ENCODE results near the gene FKBP2.

Gene FKBP2

DNA sequence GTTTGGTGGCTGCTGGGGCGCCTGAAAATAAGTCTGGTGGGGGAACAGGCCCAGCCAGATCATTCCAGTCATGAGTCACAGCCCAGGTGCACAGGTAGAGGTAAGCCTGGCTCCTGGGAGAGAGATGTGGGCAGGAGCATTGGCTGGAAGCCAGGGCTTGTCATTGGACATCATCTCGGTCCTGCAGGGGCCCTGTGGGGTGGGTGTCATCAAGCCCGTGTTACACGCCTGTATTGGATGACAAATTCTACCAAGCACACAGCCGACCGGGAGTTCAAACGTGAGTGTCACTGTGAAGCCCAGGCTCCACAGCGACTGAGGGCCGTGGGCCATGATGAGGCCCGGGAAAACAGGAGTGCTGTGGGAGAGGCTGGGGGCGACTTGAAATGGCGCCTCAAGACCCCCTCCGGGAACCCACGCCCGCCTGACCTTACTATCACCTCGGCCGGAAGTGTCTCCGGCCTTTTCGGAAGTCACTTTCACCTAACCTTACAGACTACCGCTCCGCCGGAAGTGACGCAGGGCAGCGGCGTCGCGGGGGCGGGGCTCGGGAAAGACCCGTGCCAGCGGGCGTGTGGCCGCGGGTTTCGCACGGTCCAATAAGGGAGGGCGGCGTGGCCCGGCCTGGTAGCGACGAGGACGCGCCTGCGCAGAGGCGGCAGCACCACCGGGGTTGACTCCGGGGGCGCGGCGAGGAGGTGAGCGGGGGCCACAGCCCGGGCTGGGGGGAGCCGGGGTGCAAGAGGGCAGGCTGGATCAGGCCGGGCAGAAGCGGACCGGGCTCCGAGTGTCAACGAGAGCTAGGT, at the start of gene FKBP2:
TSS of gene FKBP2 (plus strand) at position 661 of the 806 bp plus-strand sequence. CDS start 1,293 bp downstream, outside the sequence.
- DNase-seq (ENCODE audit: low spot score), result peak; percentile 98

DNA sequence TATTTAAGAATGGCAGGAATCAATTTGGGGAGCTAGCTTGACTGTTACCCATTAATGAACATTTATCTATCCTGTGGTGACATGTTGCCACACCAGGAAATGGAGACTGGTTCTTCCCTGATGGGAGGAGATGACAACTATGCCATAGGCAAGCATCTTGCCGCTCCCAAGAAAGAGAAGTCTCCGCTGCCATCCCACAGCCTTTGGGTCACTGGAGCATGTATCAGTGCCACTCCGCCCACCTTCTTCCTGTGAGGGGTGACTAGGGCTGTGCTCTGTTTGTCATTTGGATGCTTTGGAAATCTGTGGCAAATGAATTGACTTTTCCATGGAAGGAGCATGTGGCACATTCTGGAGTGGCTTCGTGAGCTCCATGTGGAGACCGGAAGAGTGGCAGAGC, 48.5 kb upstream of the FKBP2 start:
- no peak for DNase-seq (ENCODE audit: low spot score)

DNA sequence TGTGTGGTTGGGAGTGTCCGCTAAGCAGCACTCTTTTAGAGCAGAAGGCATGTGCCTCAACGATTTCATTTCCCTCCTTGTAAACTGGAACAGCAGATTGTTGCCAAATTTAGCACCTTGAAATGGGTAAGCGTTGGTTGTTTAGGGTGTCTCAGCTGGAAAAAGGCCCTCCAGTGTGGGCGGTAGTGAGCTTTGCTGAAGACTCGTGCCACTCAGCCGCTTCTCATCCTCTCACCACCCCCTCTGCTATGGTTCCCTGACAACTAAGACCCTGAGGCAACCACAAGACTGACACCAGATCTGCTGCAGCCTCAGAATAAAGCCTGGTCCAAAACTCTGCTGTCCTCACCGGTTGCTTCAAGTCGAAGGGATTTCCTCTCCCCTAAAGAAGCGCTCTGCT, 44.3 kb upstream of the FKBP2 start:
- no peak for DNase-seq (ENCODE audit: low spot score)

DNA sequence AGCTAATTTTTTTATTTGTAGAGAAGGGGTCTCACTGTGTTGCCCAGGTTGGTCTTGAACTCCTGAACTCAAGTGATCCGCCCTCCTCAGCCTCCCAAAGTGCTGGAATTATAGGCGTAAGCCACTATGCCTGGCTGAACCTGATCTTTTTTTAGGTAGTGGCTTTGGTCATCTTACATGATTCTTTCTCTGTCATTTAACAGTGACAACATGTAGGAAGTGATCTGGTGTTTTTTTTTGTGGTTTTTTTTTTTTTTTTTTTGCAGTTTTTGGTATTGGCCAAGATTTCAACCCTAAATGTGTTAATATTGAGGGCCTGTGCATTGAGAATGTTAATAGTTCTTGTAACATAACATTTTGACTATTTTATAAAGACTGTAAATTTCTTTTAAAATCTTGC, 42.4 kb upstream of the FKBP2 start:
- no peak for DNase-seq (ENCODE audit: low spot score)

DNA sequence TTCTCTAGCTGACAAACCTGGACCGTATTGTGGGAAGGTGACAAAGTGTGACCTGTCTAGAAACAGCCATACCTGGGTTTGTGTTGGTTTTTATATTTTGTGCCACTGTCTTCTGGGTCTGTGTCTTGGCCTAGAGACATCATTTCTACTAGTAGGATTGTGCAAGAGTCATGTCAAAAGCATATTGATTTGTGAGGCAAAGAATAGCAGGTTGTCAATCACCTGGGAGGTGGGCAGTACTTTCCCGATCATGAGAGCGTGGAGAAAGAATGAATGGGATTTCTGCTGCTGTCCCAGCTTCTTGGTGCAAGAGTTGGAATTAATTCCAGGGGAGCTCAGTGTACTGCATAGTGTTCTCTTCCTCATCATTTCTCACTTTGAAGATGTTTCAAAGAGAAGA, 39.4 kb upstream of the FKBP2 start:
- no peak for DNase-seq (ENCODE audit: low spot score)

DNA sequence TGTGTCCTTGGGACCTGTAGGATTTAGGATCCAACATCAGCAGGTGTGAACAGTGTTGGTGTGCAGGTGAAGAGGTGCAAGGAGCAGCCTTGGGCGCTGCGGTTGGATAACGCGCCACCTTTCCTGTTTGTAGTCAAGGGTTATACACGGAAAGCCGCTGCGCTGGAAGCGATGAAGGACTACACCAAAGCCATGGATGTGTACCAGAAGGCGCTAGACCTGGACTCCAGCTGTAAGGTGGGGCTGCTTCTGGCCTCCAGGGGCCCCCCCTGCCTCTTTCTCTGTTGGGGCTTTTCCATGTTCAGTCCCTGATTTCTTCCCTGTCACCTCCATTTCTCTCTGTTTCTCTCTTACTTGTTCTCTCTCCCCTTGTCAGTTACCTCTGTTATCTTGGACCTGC, 37.9 kb upstream of the FKBP2 start:
- DNase-seq (ENCODE audit: low spot score), result no peak

DNA sequence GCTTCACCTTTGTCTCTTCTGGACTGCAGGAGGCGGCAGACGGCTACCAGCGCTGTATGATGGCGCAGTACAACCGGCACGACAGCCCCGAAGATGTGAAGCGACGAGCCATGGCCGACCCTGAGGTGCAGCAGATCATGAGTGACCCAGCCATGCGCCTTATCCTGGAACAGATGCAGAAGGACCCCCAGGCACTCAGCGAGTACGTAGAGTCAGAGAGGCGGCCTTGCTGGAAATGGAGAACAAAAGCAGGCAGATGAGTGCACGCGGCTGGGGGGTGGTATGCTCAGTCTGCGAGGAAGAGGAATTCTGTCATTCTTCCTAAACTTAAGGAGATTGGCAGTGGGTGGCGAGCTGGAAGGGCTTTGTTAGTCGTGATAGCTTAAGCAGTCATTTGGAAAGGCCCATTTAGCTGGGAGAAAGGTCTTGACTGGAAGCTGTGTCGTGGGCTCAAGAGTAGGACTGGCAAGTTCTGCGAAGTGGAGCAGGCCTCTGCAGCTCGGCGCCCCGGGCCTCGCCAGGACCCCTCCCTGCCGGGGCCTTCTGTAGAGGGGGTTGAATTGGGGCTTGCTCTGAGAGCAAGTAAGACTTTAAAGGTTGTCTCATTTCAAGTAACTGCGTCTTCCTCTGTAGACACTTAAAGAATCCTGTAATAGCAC, 37.3 kb upstream of the FKBP2 start:
- DNase-seq (ENCODE audit: low spot score), result no peak

DNA sequence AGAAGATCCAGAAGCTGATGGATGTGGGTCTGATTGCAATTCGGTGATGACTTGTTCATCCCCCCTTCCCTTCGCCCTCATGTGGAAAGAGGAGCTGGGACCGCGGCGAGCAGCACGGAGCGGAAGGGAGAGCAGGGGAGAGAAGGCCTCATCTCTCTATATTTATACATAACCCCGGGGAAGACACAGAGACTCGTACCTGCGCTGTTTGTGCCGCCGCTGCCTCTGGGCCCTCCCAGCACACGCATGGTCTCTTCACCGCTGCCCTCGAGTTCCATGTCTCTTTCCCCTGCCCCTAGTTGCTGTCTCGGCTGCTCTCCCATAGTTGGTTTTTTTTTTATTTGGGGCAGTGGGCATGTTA, 36.8 kb upstream of the FKBP2 start:
- DNase-seq (ENCODE audit: low spot score), result no peak

DNA sequence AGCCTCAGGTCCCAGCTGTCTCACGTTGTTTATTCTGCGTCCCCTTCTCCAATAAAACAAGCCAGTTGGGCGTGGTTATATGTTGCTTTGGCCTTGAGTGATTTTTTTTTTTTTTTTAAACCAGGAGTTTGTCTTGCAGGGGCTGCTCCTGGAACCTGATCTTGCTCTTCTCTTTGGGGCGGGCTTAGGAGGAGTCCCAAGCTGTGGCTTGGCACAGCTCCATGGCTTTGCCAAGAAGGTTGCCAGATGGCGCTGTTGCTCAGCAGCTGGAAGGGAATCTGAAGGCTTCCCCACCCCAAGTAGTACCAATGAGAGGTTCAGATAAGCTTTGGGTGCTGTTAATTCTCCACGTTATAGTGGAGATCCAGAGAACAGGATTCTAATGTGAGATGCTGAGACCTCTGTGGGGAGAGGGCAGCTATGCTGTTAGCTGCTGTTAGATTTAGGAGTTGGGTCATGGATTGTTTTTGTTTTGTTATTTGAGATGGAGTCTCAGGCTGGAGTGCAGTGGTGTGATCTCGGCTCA, 36.4 kb upstream of the FKBP2 start:
- peak; percentile 88 for DNase-seq (ENCODE audit: low spot score)

DNA sequence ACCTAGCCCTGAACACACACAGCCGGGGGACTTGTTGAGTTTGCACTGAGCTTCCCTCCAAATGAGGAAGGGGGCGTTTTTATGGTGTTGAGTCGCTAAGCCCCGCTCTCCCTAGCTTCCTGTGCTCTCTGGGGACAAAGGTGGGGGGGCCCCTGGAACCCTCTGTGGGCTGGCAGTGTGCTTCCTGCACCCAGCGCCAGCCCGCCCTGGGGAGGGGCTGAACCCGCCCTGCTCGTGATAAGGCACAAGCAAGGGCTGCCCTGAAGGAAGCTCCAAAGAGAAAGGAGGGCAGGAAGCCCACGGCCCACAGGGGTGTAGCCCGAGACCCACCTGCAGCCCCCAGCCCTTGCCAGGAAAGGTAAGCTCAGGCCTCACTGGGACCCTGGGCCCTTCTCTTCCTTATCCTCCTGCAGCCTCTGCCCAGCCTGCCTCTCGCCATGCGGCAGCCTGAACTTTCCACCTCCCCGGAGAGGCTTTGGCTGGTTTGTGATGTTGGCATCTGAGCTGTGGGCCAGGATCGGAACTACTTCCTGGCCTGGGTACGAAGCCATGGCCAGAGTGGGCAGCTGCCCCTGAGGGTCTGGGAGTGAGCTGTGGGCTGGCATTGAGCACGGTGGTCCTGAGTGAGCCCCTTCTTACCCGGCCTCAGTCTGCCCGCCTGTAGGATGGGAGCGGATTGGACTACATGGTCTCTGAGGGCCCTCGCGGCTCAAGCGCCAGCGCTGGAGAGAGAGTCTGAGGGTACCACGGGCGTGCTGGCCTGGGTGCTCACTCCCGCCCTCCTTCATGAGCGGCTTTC, 34.2 kb upstream of the FKBP2 start, which contains the start of gene FERMT3:
TSS of gene FERMT3 (plus strand) at position 265 of the 799 bp plus-strand sequence. CDS start 644 bp downstream, outside the sequence.
- DNase-seq (ENCODE audit: low spot score), result peak; percentile 71

DNA sequence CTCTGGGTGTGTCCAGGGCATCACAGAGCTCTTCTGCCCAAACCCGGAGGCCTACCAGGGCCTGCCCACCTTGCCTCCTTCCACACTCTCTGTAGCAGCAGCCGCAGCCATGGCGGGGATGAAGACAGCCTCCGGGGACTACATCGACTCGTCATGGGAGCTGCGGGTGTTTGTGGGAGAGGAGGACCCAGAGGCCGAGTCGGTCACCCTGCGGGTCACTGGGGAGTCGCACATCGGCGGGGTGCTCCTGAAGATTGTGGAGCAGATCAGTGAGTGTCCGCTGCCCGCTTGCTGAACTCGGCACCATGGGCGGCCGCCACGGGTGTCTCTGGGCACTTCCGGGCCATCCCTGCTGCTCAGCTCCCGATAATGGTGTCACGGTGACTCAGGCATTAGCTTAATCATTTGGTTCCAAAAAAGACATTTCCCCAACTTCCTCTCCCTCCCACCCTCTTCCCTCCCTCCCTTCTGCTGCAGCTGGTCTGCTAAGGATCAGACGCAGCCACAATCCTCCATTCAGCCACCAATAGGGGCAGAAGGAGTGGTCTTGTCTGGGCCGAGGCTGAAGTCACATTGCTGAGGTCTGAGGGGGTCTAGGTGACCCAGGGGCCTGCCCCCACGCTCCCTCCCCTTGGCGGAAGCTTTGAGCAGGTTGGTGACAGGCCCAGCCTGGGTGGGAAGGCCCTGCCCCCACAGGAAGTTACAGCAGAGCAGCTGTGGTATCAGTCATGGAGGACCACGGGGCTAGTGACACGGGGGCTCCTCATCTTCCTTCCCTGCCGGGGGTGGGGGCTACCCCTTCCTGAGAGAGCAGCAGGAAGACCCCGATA, 33.4 kb upstream of the FKBP2 start:
- DNase-seq (ENCODE audit: low spot score), result peak; percentile 77

DNA sequence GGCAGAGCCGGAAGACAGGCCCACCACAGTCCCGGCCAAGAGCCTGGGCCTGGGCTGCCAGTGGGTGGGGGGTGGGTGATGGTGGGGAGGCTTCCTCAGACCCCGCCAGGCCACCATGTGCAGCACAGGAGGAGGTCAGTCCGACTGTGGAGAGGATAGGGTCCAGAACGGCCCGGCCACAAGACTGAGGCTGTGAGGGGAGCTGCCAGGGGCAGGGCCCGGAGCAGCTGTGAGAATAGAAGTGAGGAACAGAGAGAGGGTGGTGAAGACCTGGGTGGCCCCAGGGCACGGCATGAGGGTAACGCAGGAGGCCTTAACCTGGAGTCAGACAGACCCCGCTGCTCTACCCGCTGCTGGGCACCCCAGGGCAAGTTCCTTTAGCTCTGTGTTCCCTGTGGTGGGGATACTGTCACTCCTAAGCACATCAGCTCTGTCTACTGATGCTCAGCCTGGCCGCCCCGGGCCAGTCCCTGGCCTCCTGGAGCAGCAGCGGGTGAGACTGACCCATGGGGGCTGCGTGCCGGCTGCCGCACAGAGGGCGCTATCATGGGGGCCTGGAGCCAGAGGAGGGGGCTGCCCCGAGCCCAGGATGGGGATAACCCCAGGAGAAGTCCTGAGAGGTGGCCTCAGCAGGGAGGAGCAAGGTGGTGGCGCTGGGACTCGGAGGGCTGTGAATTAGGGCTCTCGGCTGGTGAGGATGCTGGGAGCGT, 32.7 kb upstream of the FKBP2 start:
- DNase-seq (ENCODE audit: low spot score), result no peak

DNA sequence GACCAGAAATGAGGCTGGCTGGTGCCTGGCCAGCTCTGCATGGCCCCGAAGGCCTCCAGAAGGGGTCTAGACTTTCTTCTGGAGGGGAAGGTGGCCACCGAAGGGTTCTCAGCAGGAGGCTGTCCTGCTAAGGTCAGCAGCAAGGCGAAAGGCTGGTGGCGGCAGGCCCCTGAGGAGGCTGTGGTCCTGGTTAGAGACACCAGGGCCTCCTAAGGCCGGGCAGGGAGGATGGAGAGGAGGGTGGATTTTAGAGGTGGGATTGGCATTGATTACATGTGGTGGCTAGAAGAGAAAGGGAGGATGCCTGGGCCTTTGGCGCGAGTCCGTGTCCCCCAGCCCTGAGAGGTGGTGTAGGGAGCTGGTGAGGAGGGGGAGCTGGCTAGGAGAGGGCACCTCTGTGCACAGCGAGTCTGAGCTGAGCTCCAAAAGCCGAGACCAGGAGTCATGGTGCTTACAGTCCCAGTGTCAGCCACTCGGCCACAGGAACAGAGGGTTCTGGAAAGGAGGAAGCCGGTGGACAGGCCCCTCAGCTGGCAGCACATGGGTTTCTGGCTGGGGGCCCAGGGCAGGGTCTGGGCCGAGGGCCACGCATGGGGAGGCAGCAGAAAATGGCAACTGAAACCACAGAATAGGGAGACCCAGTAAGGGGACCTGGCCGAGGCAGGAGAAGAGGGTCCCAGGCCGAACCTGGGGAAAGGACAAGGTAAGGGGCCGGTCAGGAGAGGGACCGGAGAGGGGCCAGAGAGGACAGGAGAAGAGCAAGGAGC, 31.9 kb upstream of the FKBP2 start:
- no peak for DNase-seq (ENCODE audit: low spot score)

DNA sequence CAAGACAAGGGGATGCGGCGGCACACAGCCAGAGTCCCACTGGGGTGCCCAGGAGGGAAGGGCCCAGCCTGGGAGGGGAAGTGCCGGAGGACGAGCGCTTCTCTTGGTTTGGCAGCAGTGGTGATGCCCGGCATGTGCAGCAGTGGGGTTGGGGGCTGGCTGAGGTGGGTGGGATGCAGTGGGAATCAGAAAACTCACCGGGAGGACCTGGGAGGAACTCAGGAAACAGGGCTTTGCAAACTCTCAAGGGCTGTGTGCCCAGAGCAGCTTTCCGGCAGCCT, 31.4 kb upstream of the FKBP2 start:
- DNase-seq (ENCODE audit: low spot score), result no peak

DNA sequence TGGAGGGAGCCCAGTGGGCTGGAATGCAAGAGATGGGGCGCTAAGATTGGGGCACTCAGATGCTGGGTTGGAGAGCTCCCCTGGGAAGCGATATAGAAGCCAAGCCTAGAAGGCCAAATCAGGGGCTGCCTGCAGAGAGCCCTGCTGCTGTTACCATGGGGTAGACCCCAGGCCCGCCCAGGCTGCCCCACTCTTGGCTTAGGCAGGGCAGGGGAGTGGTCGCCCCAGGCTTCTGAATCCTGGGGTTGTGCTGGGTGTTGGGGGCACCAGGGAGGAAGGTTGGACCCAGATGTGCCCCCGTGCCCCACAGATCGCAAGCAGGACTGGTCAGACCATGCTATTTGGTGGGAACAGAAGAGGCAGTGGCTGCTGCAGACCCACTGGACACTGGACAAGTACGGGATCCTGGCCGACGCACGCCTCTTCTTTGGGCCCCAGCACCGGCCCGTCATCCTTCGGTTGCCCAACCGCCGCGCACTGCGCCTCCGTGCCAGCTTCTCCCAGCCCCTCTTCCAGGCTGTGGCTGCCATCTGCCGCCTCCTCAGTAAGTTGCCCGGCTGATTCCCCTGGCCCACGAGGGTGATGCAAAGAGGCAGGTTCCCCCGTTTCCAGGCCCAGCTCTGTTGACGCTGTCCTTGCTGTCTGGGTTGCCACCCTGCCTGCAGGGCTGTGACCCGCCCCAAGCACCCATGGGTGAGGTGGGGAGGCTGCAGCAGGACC, 30.4 kb upstream of the FKBP2 start:
- no peak for DNase-seq (ENCODE audit: low spot score)

DNA sequence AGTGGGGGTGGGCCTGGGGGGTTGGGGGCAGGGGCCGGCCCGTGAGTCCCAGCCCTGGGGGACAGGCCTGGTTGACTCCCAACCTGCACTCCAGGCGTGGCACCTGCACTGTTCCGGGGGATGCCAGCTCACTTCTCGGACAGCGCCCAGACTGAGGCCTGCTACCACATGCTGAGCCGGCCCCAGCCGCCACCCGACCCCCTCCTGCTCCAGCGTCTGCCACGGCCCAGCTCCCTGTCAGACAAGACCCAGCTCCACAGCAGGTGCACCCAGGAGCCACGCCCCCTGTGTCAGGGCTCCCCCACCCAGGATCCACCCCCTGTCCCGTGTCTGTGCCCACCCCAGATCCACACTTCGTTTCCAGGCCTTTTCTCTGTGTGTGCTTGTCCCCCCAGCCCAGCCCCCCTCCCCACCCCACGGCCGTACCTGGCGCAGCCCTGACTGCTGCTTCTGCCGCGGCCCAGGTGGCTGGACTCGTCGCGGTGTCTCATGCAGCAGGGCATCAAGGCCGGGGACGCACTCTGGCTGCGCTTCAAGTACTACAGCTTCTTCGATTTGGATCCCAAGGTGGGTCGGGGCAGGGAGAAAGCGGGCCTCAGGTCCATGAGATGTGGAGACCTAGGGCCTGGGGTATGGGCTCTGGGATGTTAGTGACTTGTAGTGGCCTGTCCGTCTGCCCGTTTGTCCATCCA, 29.6 kb upstream of the FKBP2 start:
- no peak for DNase-seq (ENCODE audit: low spot score)

DNA sequence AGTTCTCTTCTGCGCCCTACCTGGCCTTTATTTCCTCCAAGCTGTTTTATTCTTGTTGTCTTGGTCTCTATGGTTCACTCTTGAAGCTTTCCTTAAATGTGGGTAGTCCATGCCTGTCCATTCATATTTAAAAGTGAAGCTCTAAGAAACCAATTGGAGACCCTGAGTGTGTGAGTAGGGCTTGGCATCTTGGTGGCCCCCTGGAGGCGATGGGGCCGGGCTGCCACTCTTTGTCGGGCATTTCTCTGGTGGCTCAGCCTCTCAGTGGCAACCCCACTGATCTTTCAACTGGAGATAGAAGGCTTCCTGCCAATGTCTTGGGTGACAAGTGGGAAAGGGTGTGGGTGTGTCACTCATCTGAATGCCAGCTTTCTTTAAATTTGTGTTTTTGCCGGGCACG, 24.0 kb upstream of the FKBP2 start:
- no peak for DNase-seq (ENCODE audit: low spot score)

DNA sequence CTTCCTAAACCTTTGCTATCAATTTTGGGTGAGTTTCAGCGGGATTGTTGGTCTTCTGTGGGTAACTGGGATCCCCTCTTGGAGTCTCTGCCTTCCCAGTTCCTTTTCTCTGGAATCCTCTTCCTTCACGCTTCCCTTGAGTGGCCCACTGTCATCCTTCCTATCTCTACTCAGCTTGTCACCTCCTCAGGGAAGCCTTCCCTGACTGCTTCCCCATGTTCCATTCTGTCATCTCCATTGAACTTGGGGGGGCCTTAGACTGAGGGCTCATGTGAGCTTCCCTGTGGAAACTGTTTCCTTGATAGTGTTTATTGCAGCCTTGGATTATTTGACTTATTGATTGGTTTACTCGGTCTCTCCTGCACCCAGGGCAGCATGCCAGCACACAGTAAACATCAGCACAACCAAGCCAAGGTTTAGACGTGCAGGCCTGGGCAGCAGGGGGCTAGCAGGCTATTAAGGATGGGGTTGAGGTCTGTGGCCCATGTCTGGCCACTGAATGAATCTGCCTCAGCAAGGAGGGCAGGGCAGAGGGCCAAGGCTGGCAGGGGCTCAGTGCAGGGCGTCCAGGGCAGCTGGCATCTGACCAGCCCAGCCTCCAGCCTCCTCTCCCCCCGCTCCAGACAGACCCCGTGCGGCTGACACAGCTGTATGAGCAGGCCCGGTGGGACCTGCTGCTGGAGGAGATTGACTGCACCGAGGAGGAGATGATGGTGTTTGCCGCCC, 22.1 kb upstream of the FKBP2 start:
- DNase-seq (ENCODE audit: low spot score), result no peak

DNA sequence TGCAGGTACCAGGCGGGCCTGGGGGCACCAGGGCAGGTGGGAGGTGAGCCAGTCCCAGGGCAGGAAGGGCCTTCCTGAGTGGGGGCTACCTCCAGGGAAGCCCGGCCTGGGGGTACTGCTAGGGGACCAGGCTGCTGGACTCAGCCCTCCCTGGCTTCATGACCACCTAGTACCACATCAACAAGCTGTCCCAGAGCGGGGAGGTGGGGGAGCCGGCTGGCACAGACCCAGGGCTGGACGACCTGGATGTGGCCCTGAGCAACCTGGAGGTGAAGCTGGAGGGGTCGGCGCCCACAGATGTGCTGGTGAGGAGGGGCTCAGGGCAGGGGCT, 21.6 kb upstream of the FKBP2 start:
- no peak for DNase-seq (ENCODE audit: low spot score)
